GM23338 (cell line): ENCODE measurements around the gene ECHDC3. TPM values are rescaled to one million over a fixed set of nuclear protein-coding genes. Genes with fewer than 3 reads are reported as not detected.

ENCODE experiments used
- ATAC-seq: fragments of 200-7000 bp; cut with Tn5 transposase; 3 replicates; pipeline ENCODE4 v1.9.1; 2020
- DNase-seq: peaks from one replicate; pipeline ENCODE4 v3.0.0-alpha.2; 2015; ENCODE audit warnings: low spot score
- H2AFZ ChIP-seq: fragments of 200-600 bp; sonication (generic); 2 replicates; pipeline ENCODE4 v1.8.0; 2016; ENCODE audit warnings: antibody characterized with exemption, mild to moderate bottlenecking, moderate library complexity
- H3F3A ChIP-seq: fragments of 200-600 bp; sonication (generic); replicated peaks from 2 replicates; pipeline ENCODE4 v1.8.0; 2017; ENCODE audit warnings: antibody characterized with exemption, mixed run types, low read depth
- H3K27ac ChIP-seq: fragments of 200-600 bp; sonication (generic); 2 replicates; pipeline ENCODE4 v1.6.1; 2016; ENCODE audit warnings: low read depth
- H3K27me3 ChIP-seq: fragments of 200-600 bp; sonication (generic); 2 replicates; pipeline ENCODE4 v1.8.0; 2016; ENCODE audit warnings: mild to moderate bottlenecking, mixed run types, moderate library complexity; ENCODE audit not compliant: insufficient read depth
- H3K36me3 ChIP-seq: fragments of 200-600 bp; sonication (generic); 2 replicates; pipeline ENCODE4 v1.8.0; 2016; ENCODE audit warnings: mild to moderate bottlenecking; ENCODE audit not compliant: insufficient read depth
- H3K4me1 ChIP-seq: fragments of 200-600 bp; sonication (generic); 2 replicates; pipeline ENCODE4 v1.8.0; 2016; ENCODE audit warnings: mild to moderate bottlenecking, moderate library complexity; ENCODE audit not compliant: insufficient read depth
- H3K4me2 ChIP-seq: fragments of 200-600 bp; sonication (generic); 2 replicates; pipeline ENCODE4 v1.7.1; 2017; ENCODE audit warnings: mixed run types
- H3K4me3 ChIP-seq: fragments of 200-600 bp; sonication (generic); 2 replicates; pipeline ENCODE4 v1.6.1; 2016; ENCODE audit warnings: mixed run types
- H3K79me2 ChIP-seq: fragments of 200-600 bp; sonication (generic); replicated peaks from 2 replicates; pipeline ENCODE4 v1.8.0; 2017; ENCODE audit warnings: mild to moderate bottlenecking; ENCODE audit not compliant: insufficient read depth
- H3K9me2 ChIP-seq: fragments of 200-600 bp; sonication (generic); 2 replicates; pipeline ENCODE4 v1.8.0; 2017; ENCODE audit not compliant: insufficient read depth
- H4K20me1 ChIP-seq: fragments of 200-600 bp; sonication (generic); replicated peaks from 2 replicates; pipeline ENCODE4 v1.8.0; 2017; ENCODE audit warnings: mild to moderate bottlenecking; ENCODE audit not compliant: insufficient read depth
- H3K27ac Mint-ChIP-seq: 2 replicates; pipeline ENCODE4 v1.8.0; 2020; ENCODE audit warnings: inconsistent platforms, mild to moderate bottlenecking, moderate library complexity, mixed read lengths
- H3K27me3 Mint-ChIP-seq: 3 replicates; pipeline ENCODE4 v1.8.0; 2022; ENCODE audit warnings: low read depth, mild to moderate bottlenecking, moderate library complexity, mixed read lengths, inconsistent platforms; ENCODE audit not compliant: insufficient read depth, poor library complexity
- H3K36me3 Mint-ChIP-seq: 3 replicates; pipeline ENCODE4 v1.8.0; 2021; ENCODE audit warnings: low read depth, mild to moderate bottlenecking, inconsistent platforms, moderate library complexity, mixed read lengths
- H3K4me1 Mint-ChIP-seq: 3 replicates; pipeline ENCODE4 v1.8.0; 2020; ENCODE audit warnings: mild to moderate bottlenecking, inconsistent platforms, mixed read lengths
- H3K4me3 Mint-ChIP-seq: 3 replicates; pipeline ENCODE4 v1.8.0; 2021; ENCODE audit warnings: moderate library complexity, mild to moderate bottlenecking, inconsistent platforms, mixed read lengths
- H3K9me3 Mint-ChIP-seq: 3 replicates; pipeline ENCODE4 v1.8.0; 2020; ENCODE audit warnings: moderate library complexity, mild to moderate bottlenecking, inconsistent platforms, mixed read lengths
- CREB1 ChIP-seq: fragments of 250-450 bp; sonication (Bioruptor Pico); IDR thresholded peaks from 2 replicates; pipeline ENCODE4 v1.5.0; 2020; ENCODE audit warnings: low read depth, mild to moderate bottlenecking, moderate library complexity
- CTCF ChIP-seq, 2 experiments: fragments of 200-600 bp in 1 of 2; sonication (generic) in 1 of 2; conservative IDR thresholded peaks; 2 replicates each; pipeline versions ENCODE4 v1.5.1 to v1.6.1; 2016 to 2017; ENCODE audit warnings: antibody characterized with exemption in 2 of 2, low read depth in 2 of 2, mild to moderate bottlenecking in 2 of 2, moderate library complexity in 1 of 2
- ETS1 ChIP-seq: IDR thresholded peaks from 2 replicates; pipeline ENCODE4 v1.6.1; 2016; ENCODE audit warnings: antibody characterized with exemption
- EZH2phosphoT487 ChIP-seq: fragments of 200-600 bp; sonication (generic); IDR thresholded peaks from one replicate; pipeline ENCODE4 v1.8.1; 2018; ENCODE audit warnings: antibody characterized with exemption; ENCODE audit not compliant: unreplicated experiment
- JUNB ChIP-seq: IDR thresholded peaks from one replicate; pipeline ENCODE4 v1.6.1; 2016; ENCODE audit warnings: antibody characterized with exemption; ENCODE audit not compliant: unreplicated experiment
- POLR2AphosphoS5 ChIP-seq: IDR thresholded peaks from 2 replicates; pipeline ENCODE4 v1.6.1; 2016; ENCODE audit warnings: antibody characterized with exemption, low read depth
- REST ChIP-seq: IDR thresholded peaks from one replicate; pipeline ENCODE4 v1.6.1; 2018; ENCODE audit warnings: antibody characterized with exemption; ENCODE audit not compliant: unreplicated experiment
- STAT1 ChIP-seq: IDR thresholded peaks from one replicate; pipeline ENCODE4 v1.6.1; 2016; ENCODE audit warnings: antibody characterized with exemption; ENCODE audit not compliant: unreplicated experiment
- ZNF331 ChIP-seq: fragments of 250-450 bp; sonication (Bioruptor Pico); IDR thresholded peaks from 2 replicates; pipeline ENCODE4 v1.5.0; 2020; ENCODE audit warnings: low read depth, mild to moderate bottlenecking, moderate library complexity
- ZNF462 ChIP-seq: fragments of 250-450 bp; sonication (Bioruptor Pico); IDR thresholded peaks from 2 replicates; pipeline ENCODE4 v1.5.0; 2020; ENCODE audit warnings: mild to moderate bottlenecking, moderate library complexity
- polyA plus RNA-seq: library from polyadenylated mRNA; unstranded; fragments of >200 nt; fragmentation: Nextera tagmentation; extraction: Ambion mirVana; gene quantifications from 2 replicates; pipeline ENCODE4 v1.2.1, GENCODE V29; 2016
- total RNA-seq: library from RNA; depleted of rRNA; stranded (reverse); fragments of >200 nt; shearing (Covaris generic); gene quantifications from 2 replicates; pipeline ENCODE4 v1.2.3, GENCODE V29; 2014

Gene ECHDC3
- total and polyA plus RNA-seq, 2 experiments from 2014 or later = 16.3 to 50.1 TPM

GRCh38 chr10:11754620-11755019 is 12.4 kb downstream of the ECHDC3 start (continued):
- TF ChIP-seq ZNF462 (CRISPR knock-in tag) = no peak
- no peak for TF ChIP-seq CTCF (conservative IDR thresholded peaks at IDR 0.05; ENCODE audit: low read depth in 2 of 2)

- DNase-seq (no peak), ATAC-seq (no peak)
- H3K9me3 Mint-ChIP-seq = no peaks in the 10 kb centered on the region
- Histone ChIP-seq H3K4me2 (no peak overlapping the region), H3K9me2 (no peaks in the 10 kb centered on the region), H3K27ac (no peak overlapping the region), H4K20me1 (no peaks in the 10 kb centered on the region; the same call in 1 of the 2 replicates), H3K36me3 (peaks cover 3% of the 10 kb centered on the region), H3K27me3 (no peaks in the 10 kb centered on the region), H3K4me3 (no peak overlapping the region), H3K4me1 (0 out of 2 replicates have a peak, but pooled peaks cover 2% of the 10 kb centered on the region), H2AFZ (no peak overlapping the region), H3F3A (no peaks in the 10 kb centered on the region), H3K79me2 (no peaks in the 10 kb centered on the region)
- no peak overlapping the region for H3K27ac Mint-ChIP-seq
- H3K36me3 Mint-ChIP-seq = peaks cover 21% of the 10 kb centered on the region; the same call in 2 of the 3 replicates
- H3K4me3 Mint-ChIP-seq = no peak overlapping the region
- H3K27me3 Mint-ChIP-seq = peaks cover 7% of the 10 kb centered on the region
- H3K4me1 Mint-ChIP-seq = peaks cover 2% of the 10 kb centered on the region
- TF ChIP-seq ZNF331 (CRISPR knock-in tag) (no peak), STAT1 (no peak), ETS1 (no peak), EZH2phosphoT487 (no peak), JUNB (no peak), REST (no peak), POLR2AphosphoS5 (no peak), CREB1 (CRISPR knock-in tag) (no peak)
Observed at GRCh38 chr10:11755512-11756263, 13.5 kb downstream of the ECHDC3 start.
